Thymus (tissue), 11 donors: Measurements from ENCODE around the gene TTC4. TPM values are rescaled to one million over a fixed set of nuclear protein-coding genes. Genes with fewer than 3 reads are reported as not detected.

Experiments
- DNase-seq, 9 donors: peaks; one replicate each; pipeline ENCODE4 v3.0.0-alpha.2; 2013; ENCODE audit warnings: low spot score in 9 of 9, low read depth in 6 of 9, missing footprints in 1 of 9
- H3K27ac ChIP-seq, 2 donors: one replicate each; pipeline ENCODE4 v1.5.1; 2013; ENCODE audit warnings: control low read depth in 1 of 2, low read depth in 1 of 2, low read length in 1 of 2, mild to moderate bottlenecking in 1 of 2, moderate library complexity in 1 of 2
- H3K27me3 ChIP-seq, 2 donors: one replicate each; pipeline ENCODE4 v1.5.1; 2013; ENCODE audit warnings: low read length in 1 of 2; ENCODE audit not compliant: control insufficient read depth in 2 of 2, insufficient read depth in 1 of 2
- H3K36me3 ChIP-seq, 2 donors: one replicate each; pipeline ENCODE4 v1.5.1; 2013; ENCODE audit warnings: low read length in 1 of 2, mild to moderate bottlenecking in 1 of 2, moderate library complexity in 1 of 2; ENCODE audit not compliant: control insufficient read depth in 2 of 2, insufficient read depth in 2 of 2
- H3K4me1 ChIP-seq, 2 donors: one replicate each; pipeline ENCODE4 v1.5.1; 2013; ENCODE audit warnings: low read length in 2 of 2; ENCODE audit not compliant: control insufficient read depth in 2 of 2, insufficient read depth in 2 of 2
- H3K4me3 ChIP-seq, 2 donors: one replicate each; pipeline ENCODE4 v1.5.1; 2013; ENCODE audit warnings: low read length in 2 of 2, control low read depth in 1 of 2, mild to moderate bottlenecking in 1 of 2
- H3K9me3 ChIP-seq, 2 donors: one replicate each; pipeline ENCODE4 v1.5.1; 2013; ENCODE audit warnings: low read length in 1 of 2, mild to moderate bottlenecking in 1 of 2; ENCODE audit not compliant: control insufficient read depth in 2 of 2, insufficient read depth in 1 of 2
- WGBS: extraction: QIAGEN DNeasy Blood & Tissue Kit; methylation state at CpG from one replicate; pipeline ENCODE4 v1.1.7; 2013; 5-methylcytosine and 5-hydroxymethylcytosine counted together
- polyA plus RNA-seq: library from polyadenylated mRNA; stranded (reverse); fragments of 200-250 nt; gene quantifications from one replicate; pipeline ENCODE4 v1.2.3, GENCODE V29; 2013
- total RNA-seq: library from RNA; stranded (reverse); fragments of 120-200 nt; gene quantifications from one replicate; pipeline ENCODE4 v1.2.4, GENCODE V29; 2013
- donor health status: healthy.

TTC4 gene
- total and polyA plus RNA-seq, 2 donors: 19.9 to 20.6 TPM

DNA sequence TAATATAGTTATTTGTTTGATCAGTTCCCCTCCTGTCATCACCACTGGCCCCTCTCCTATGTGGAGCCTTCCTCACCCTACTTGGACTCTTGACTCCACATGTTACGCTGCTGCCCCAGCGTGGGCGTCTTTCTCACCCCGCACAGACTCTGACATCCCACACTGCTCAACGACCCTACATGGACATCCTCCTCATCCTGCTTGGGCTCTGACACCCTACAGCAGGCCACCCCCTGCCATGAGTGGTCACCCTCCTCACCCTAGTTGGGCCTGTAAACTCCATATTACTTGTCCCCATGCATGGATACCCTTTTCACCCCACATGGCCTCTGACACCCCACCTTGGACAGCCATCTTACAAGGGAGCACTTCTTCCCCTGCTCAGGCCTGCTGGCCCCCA, 21.0 kb downstream of the TTC4 start:
- Histone ChIP-seq H3K4me3 (no peak overlapping the region), H3K27ac (no peak overlapping the region), H3K9me3 (no peaks in the 10 kb centered on the region), H3K36me3 (peaks cover 46 to 63% of the 10 kb centered on the region in 2 donors), H3K27me3 (no peaks in the 10 kb centered on the region), H3K4me1 (no peaks in the 10 kb centered on the region)
- no peak for DNase-seq
- WGBS: 96% methylated on average over 5 of the region's 5 CpGs

DNA sequence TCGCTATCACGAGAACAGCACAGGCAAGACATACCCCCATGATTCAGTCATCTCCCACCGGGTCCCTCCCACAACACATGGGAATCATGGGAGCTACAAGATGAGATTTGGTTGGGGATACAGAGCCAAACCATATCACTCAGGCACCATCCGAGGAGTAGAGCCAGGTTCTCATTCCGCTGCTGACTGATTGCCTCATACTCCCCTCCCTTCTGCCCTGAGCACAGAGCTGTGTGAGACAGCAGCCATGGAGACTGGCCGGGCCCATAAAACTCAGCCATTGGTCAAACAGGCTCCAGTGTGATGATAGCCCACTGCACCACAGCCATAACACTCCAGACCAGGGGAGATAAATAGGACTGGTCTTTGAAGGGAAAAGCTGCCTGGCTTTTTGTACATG, 22.6 kb downstream of the TTC4 start:
- Histone ChIP-seq H3K9me3 (no peaks in the 10 kb centered on the region), H3K27me3 (no peaks in the 10 kb centered on the region), H3K4me3 (no peak overlapping the region), H3K36me3 (peaks cover 47 to 70% of the 10 kb centered on the region in 2 donors), H3K27ac (no peak overlapping the region), H3K4me1 (no peaks in the 10 kb centered on the region)
- 98% methylated on average over 6 of the region's 6 CpGs for WGBS
- DNase-seq: no peak

DNA sequence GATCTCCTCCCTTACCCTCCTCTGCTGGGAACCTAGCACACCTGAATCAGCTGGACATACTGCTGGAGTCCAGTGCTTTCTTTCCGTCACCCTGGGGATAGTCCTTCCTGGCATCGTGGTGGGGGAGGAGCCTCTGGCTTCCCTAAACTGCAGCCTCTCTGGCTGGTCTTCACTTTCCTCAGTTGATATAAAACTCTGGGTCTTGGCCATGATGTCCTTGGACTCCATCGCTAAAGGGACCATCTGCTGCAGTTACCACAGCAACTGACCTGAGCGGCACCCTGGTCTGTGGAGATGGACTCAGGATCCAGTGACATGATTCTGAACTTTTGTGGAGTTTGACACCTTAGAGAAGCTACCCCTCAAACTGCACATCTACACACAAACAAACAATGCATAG, 25.9 kb downstream of the TTC4 start:
- Histone ChIP-seq H3K27ac (no peak overlapping the region), H3K4me3 (no peak overlapping the region), H3K27me3 (no peaks in the 10 kb centered on the region), H3K4me1 (no peaks in the 10 kb centered on the region), H3K9me3 (no peaks in the 10 kb centered on the region), H3K36me3 (peaks cover 43 to 59% of the 10 kb centered on the region in 2 donors)
- DNase-seq: no peak
- 98% methylated on average over 4 of the region's 4 CpGs for WGBS

DNA sequence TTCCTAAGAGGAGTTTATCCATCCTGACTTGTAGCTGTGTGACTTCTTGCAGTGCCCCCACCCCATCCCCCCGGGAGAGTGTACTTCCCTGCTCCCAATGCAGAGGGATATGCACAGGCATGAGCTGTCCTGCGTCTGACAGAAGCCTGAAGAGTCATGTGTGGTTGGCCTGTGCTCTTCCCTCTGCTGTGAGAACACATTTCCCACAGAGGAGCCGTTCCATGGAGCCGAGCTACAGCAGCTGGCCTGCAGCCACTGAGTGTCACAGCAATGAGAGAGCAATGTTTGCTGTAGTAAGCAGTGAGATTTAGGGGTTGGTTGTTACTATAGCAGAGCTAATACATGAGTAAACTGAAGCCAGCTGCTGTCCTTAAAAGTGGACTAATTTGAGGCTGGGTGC, 26.6 kb downstream of the TTC4 start:
- Histone ChIP-seq H3K9me3 (no peaks in the 10 kb centered on the region), H3K4me3 (no peak overlapping the region), H3K4me1 (no peaks in the 10 kb centered on the region), H3K36me3 (peaks cover 36 to 52% of the 10 kb centered on the region in 2 donors), H3K27me3 (no peaks in the 10 kb centered on the region), H3K27ac (no peak overlapping the region)
- peak in 1 of 9 donors; percentile 2 for DNase-seq
- 91% methylated on average over 4 of the region's 4 CpGs for WGBS

DNA sequence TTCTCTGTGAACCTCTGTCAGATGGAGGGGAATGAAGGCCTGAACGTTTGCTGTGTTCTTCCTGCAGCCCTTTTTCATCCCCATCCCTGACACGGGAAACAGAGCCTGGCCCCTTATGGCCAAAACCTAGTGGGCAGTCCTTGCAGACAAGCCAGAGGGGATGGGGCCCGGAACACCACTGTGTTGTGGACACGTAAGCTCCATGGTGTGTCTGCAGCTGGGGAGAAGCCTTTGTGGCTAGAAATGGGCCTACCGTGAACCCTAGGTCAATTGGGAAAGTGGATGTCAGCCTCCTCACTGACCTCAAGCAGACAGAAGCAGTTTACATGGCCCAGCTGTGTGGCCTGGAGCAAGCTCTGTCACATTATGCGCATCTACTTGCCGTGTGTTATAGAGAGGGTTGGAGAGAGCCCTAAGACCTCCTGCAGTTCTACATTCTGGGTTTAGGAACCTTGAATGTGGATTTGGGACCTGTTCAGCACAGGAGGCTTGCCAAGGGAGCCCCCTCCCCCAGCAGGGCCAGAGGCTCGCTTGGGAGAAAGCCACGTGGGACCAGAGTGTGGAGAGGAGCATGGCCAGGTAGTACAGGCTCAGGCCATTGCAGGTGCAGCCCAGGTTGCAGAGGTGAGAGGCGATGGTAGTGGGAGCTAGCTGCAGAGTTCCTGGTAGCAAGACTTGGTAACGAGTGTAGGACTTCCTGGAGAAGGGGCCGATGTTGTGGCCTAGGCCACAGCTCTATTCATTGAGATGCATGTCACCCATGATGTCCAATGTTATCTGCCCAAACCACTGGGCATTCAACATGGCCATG, 28.0 kb downstream of the TTC4 start:
- H3K4me3 ChIP-seq: no peak overlapping the region
- H3K9me3 ChIP-seq: no peaks in the 10 kb centered on the region
- 95% methylated on average over 12 of the region's 12 CpGs for WGBS
- peaks cover 29 to 43% of the 10 kb centered on the region in 2 donors for H3K36me3 ChIP-seq
- no peak overlapping the region for H3K27ac ChIP-seq
- no peaks in the 10 kb centered on the region for H3K4me1 ChIP-seq
- H3K27me3 ChIP-seq: no peaks in the 10 kb centered on the region
- no peak for DNase-seq

DNA sequence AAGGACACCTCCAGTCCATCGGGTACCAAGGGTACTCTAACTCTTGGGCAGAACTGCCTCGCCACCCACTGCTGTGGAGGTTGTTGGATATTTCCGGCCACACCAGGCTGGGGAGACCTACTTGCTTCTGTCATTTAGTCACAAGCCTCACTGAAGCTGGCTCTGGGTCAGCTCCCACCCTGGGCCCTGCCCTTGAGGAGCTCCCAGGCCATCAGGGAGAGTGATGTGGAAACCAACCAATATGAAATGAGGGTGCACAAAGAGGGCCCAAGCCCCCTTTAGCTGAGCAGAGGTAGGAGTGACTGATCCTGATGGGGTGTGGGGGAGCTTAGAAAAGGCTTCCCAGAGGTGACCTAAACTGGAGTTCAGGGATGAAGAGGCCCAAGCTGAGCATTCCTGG, 29.0 kb downstream of the TTC4 start:
- Histone ChIP-seq H3K4me3 (no peak overlapping the region), H3K4me1 (no peaks in the 10 kb centered on the region), H3K9me3 (no peaks in the 10 kb centered on the region), H3K27me3 (no peaks in the 10 kb centered on the region), H3K27ac (no peak overlapping the region), H3K36me3 (peaks cover 21 to 35% of the 10 kb centered on the region in 2 donors)
- WGBS: 97% methylated on average over 3 of the region's 3 CpGs
- no peak for DNase-seq

DNA sequence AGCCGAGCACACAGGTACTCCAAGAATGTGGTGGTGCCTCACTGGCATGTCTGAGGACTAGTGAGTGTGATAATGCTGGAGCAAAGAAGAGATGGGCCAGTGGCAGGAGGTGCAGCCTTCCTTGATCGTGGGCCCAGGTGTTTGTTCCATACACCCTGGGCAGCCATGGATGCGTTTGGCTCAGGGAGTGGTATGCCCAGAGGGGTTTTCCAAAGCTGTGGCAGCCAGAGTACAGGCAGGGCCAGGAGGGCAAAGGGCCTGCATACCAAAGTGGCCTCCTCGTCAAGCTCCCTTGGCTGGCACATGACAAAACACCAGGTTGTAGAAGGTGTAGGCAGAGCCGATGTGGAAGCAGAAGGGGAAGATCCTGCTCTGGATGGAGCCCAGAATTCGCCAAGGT, 29.6 kb downstream of the TTC4 start:
- Histone ChIP-seq H3K4me1 (no peaks in the 10 kb centered on the region), H3K27ac (no peak overlapping the region), H3K36me3 (peaks cover 20 to 30% of the 10 kb centered on the region in 2 donors), H3K4me3 (no peak overlapping the region), H3K9me3 (no peaks in the 10 kb centered on the region), H3K27me3 (no peaks in the 10 kb centered on the region)
- WGBS: 93% methylated on average over 6 of the region's 6 CpGs
- no peak for DNase-seq

DNA sequence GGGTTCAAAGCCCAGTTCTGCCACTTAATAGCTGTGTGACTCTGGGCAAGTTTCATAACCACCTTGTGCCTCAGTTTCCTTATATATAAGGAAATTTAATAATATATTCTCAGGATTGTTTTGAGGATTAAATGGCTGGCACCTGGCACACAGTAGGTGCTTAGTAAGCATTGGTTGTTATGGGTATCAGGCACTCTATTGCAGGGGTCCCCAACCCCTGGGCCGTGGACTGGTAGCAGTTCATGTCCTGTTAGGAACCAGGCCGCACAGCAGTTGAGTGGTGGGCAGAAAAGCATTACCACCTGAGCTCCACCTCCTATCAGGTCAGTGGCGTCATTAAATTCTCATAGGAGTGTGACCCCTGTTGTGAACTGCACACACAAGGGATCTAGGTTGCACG, 30.2 kb downstream of the TTC4 start:
- Histone ChIP-seq H3K27ac (no peak overlapping the region), H3K9me3 (no peaks in the 10 kb centered on the region), H3K36me3 (peaks cover 19 to 25% of the 10 kb centered on the region in 2 donors), H3K4me3 (no peak overlapping the region), H3K27me3 (no peaks in the 10 kb centered on the region), H3K4me1 (no peaks in the 10 kb centered on the region)
- DNase-seq: no peak
- 97% methylated on average over 4 of the region's 4 CpGs for WGBS

DNA sequence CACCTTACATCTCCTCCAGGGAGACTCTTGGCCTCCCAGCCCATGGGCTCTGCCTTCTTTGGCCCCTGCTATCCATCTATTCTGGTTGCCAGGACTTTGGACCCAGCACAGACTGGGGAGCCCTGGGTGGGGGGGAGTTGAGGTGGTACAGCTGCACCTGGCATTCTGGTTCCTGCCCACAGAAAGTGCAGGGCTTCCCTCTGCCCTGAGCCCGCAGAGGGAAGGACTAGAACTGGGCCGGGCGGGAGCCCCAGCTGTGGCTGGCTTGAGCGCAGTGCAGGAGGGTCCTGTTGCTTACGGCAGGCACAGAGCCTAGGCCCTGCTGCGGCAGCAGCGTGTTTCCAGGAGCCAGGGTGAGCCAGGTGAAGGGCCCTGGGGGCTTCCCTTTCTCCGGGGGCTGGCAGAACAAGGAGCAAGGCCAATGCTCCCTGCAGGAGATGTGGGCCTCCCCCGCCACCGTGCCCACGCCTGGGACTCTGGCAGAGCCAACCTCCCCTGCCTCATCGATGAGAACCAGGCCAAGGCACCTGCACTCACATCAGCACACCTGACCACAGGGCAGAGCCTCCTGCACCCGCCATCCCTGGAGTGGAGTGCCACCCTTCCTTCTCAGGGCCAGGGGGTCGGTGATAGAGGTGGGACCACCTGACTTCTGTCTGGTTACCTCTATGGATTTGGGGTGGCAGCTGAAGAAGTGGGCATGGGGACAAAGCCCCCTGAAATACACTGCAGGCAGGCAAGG, 32.6 kb downstream of the TTC4 start:
- Histone ChIP-seq H3K9me3 (no peaks in the 10 kb centered on the region), H3K27ac (no peak overlapping the region), H3K4me3 (no peak overlapping the region), H3K36me3 (peaks cover 3 to 4% of the 10 kb centered on the region in 2 donors), H3K27me3 (no peaks in the 10 kb centered on the region), H3K4me1 (no peaks in the 10 kb centered on the region)
- WGBS: 90% methylated on average over 14 of the region's 14 CpGs
- no peak for DNase-seq
